NCI-H2196 treated with DMSO at 0.1 percent for 48 hours (cell line): ENCODE results near the gene ANXA11.
A peak's percentile ranks its signal among the peaks of the same experiment; 100 is the strongest.

Source experiments
- DNase-seq: peaks from one replicate; lab custom pipeline; 2025; ENCODE audit not compliant: unreplicated experiment; lab: John Stamatoyannopoulos, UW

Gene ANXA11

DNA sequence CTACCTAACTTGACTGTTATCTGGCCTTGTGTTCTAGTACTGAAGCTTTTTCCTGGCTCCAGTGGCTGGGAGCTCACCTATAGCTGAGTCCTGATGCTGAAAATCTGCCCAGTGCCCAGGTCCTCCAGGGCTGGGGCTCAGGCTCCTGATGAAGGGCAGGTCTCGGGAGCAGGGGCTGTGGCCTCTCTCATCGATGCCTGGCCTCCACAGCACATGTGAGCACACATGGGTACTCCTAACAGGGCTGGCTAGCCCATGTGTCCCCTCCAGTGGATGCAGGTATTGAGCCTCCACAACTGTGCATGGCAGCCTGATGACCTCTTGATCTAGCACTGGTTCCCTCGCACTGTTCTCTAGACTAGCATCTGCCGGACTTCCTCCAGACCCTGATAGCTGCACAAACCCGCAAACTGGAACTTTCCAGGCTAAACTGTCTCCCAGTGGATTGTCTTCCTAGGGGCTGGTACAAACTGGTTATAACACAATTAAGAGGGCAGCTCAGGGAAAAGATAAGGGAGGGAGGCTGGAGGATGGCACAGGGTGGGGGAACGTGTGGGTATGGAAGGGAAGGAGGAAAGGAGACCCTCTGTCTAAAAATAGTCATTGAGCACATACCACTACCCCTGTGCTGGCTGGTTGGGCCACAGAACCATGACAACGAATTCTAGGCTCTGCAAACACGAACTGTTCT lies 37.7 kb downstream of the ANXA11 start:
- no peak for DNase-seq

DNA sequence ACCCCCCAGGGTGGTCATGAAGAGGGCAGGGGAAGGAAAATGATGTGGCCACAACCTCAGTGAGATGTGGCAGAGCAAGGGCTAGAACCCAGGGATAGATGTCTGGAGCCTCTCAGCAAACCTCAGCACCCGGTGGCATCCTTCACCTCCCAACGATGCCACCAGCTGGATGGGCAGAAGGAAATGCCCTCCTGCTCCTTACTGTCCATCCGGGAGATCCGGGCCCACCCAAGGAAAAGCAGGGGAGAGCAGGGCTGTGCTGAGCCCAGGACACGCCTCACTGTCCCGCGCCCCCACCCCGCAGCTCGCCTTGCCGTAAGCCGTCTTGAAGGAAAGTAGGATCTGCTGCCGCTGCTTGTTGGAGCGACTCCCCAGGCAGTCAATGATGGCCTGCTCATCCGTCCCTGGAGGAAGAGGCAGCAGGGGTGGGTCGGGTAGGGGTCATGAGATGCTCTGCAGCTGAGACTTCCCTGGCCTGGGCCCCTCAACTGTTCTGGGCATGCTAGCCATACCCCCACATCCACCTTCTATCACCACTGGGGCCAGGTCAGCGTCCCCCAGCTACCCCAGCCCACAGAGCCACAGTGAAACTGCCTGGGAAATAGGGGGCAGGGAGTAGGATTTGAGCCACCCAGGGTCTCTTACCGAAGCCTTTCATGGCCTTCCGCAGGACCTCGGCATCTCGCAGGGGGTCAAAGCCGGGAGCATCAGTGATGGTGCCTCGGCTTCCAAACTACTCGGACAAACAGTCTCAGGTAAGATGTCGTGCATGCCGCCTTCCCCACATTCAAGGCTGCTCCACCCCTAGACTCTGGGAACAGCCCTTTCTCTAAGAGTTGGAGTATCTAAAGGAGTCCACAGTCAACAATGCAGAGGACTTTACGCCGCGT lies 38.5 kb downstream of the ANXA11 start:
- no peak for DNase-seq

DNA sequence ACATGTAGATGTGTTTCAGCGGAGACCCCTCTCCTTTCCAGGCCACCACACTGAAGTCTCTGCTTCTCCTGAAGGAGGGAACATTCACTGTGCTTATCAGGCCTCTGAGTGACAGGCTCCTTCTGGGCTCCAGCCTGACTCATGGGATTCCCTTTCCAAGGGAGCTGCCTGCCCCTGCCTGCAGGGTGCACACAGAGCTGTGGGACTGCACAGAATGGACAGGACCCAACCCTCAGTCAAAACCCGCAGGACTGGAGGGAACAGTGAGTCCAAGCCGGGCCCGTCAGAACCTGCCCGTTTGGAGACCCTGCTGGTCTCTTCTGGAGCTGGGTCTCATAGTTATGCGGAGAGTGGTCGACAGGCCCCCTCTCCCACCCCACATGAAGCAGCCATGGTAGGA lies 40.2 kb downstream of the ANXA11 start:
- no peak for DNase-seq

DNA sequence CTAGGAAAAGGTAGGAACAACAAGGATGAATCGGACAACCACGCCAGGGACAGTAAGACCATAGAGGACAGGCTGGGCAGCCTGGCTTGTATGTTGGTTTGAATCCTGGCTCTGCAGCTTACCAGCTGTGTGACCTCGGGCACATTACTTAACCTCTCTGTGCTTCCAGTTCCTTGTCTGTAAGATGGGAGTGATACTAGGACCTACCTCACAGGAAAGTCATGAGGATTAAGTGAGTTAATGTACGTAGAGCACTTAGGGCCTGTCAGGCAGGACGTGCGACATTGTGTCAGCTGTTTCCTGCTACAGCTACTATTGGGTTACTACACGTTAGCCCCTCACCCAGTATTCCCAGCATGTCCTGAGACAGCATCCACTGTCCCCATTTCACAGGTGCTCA lies 40.7 kb downstream of the ANXA11 start:
- DNase-seq: no peak

DNA sequence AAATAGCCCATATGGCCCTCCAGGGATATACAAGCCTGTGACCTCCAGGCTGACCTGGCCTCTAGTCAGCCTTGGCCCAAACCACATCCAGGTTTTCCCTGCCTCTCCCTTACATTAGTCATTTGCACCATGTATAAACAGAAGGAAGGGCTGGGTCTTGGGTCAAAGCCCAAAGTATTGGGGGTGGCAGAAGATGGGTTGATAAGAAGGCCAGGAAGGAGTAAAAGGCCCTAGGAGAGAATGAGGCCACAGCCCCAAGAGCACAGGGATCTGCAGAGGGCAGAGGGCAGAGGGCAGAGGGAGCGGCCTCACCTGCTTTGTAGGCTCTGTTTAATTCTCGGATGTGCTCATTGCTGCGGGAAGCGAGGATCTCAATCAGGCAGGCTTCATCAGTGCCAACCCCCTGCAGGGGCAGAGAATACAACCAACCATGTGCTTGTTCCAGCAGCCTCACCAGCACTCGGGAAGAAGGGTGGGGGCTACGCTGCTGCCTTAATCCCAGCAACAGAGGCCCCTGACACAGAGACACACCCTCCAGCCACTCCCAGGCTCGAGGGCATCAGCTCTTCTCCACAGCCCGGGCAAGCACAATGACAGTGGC lies 41.5 kb downstream of the ANXA11 start:
- DNase-seq: no peak

DNA sequence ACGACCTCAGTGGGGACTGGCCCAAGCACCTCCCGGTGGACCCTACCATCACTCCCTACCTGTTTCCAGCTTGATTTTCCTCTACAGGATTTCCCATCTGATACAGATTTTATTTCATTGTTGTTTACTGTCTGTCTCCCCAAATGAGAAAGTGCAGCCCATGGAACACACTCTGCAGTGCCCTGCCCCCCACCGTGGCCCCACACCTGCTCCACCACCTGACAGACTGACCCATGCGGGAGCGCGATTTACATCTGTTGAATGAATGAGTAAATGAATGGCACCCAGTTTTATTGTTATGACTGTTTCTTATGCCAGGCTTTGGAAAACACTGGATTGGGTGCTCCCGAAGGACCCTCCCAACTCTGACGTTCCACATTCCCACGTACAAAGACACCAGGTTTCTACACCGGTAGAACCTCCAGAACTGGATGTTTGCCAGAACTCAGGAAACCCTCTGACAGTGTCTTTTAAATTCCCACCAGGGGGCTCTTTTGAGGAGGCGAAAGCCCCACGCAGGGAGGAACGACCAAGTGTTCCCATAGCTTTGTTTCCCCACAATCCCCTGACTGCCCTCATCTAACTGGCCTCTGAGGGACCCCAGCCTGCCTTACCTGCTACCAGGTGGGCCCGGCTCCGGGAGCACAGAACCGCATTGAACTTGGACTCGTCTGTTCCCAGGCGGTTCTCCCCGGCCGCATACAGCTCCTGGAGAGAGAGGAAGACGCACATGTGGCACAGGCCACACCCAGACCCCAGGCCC lies 43.8 kb downstream of the ANXA11 start:
- DNase-seq: no peak

DNA sequence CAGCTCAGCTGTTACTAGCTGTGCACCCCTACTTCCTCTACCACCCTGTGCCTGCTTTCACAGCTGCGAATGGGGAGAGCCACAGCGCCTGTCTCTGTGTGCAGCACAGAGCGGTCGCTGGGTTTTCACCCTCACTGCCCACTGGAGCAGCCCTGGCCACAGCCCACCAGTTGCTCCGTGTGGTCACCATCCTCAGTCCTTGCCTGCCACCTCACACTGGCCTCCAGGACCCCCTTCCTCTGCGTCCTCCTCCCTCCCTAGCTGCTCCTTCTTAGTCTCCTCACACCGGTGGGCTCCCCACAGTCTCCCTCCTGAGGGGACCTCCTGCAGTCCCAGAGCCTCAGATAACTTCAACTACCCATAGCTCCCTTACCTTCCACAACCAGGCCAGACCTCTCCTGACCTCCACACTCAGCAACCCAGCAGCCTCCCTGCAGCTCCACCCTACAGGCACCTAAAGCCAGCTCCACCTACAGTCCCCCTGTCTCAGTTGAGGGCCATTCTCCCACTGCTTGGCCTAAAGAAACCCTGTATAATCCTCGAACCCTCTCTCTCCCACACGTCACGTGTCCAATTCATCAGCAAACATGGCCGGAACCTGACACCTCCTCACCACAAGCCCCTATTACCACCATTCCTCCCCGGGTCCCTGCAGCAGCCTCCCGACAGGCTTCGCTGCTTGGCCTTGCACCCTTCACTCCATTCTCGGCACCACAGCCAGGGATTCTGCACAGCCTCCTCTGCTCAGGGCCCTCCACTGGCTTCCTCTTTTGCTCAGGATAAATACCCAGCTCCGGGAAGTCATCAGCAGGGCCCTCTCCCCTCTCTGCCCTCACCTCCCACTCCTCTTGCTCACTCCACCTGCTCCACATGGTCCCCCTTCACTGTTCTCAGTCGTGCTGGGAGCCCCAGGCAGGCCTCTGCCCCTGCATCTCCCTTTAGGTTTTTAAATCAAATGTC lies 44.7 kb downstream of the ANXA11 start:
- DNase-seq: no peak

DNA sequence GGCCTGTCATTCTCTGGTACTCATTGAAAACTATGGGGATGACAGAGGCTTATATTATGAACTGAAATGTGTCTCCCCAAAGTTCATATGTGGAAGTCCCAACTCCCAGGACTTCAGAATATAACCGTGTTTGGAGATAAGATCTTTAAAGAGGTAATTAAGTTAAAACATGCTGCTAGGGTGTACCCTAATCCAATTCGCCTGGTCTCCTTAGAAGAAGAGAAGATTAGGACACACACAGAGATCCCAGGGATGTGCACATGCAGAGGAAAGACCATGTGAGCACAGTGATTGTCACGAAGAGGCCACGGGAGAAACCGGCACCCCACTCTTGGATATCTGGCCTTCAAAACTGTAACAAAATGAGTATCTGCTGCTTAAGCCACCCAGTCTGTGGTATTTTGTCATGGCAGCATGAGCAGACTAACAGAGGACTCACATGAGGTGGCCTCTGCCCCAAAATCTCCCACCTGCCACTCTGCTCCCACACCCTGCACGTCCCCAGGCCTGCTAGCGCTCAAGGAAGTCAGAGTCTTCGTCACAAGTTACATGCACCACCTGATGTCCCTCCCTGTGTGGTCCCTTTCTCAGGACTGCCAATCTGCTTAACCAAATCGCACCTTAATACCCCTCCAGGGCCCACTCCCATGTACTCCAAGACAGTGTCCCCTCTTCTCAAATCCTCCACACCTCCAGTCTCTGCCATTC lies 46.0 kb downstream of the ANXA11 start:
- no peak for DNase-seq

DNA sequence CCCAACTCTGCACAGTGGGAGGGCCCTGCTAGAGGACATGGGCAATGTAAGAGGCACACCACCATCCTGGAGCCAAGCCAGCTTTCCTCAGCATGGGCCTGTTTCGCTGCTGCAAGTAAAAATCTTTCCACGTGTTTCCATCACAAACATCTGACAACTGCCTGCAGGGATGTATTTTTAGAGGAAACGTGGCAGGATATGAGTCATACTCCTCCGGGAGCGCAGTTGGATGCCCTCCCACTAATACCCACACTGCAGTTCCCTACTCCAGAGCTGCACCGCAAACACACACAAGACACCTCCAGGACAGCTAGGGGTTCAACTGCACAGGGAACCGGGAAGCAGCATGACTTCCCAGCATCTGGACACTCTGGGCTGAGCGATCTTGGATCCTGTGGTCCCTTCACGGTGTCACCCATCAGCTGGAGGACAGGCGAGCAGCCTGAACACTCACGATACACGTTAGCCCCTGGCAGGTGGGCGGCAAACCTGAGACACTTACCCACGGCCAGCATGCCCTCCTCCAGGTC lies 46.7 kb downstream of the ANXA11 start:
- peak; percentile 39 for DNase-seq

DNA sequence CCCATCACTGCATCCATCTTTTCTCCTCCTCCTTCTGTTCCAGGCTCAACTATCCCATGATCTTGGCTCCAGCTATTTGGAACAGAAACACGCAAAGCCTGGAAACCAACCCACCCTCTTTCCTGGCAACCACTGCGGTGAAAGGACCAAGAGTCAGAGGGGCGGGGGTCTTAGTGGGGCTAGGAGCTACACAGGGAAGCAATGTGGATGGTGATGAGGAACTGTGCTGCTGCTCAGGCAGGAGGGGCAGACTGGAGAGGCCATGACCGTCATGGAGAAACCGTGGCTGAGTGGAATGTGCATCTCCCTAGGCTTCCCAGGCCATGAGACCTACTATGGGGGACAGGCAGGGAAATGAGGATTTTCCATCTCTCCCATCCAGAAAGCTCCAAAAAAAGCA lies 47.2 kb downstream of the ANXA11 start:
- no peak for DNase-seq

DNA sequence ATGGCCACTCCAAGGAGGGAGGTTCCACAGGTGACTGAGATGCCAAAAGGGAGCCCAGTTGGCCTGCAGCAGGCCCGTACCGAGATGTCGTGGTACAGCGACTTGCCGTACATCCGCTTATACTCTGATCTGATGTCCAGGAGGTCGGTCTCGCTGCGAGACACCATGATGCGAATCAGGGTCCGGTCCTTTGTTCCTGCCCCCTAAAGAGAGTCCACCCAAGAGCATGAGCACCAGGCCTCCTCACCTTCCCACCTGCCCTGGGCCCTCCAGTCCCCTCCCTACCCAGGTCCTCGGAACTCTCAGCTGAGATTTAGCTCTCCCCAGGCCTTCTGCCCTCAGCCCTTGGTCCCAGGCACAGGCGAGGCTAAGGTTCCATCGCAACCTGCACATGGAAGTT lies 47.8 kb downstream of the ANXA11 start:
- no peak for DNase-seq

DNA sequence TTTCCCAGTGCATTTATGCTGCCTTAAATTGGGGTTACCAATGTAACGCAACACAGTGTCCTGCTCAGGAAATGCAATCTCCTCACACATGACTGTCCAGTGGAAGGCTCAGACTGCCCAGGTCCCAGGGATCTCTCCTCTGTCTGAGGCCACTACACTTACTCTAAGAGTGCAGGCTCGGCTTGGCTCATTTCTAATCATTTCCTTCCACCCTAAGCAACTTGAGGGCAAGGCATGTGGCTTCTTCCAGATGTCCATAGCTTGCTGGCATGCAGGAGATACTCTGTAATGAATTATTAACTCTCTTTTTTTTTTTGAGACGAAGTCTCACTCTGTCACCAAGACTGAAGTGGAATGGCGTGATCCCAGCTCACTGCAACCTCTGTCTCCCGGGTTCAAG lies 49.1 kb downstream of the ANXA11 start:
- DNase-seq: no peak

DNA sequence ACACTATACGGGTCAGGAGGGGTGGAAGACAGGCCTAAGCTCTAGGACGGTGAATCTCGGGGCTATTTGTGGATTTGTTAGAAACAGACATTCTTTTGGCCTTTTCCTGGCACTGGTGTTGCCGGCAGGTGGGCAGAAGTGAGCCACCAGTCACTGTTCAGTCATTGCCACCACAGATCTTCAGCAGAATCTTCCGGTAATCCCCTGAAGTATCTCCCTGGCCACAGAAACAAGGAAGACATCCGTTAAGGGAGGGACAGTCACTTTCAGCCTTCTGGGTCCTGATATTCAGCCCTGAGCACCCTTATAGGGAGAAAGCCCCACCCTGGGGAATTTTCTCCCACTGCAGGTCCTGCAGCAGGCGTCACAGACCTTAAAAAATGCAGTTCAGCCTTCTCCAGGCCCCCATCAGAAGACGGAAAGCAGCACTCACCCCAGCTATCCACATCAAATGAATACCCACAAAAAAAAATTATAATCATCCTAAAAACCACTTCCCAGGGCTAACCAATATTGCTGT lies 49.6 kb downstream of the ANXA11 start:
- no peak for DNase-seq

DNA sequence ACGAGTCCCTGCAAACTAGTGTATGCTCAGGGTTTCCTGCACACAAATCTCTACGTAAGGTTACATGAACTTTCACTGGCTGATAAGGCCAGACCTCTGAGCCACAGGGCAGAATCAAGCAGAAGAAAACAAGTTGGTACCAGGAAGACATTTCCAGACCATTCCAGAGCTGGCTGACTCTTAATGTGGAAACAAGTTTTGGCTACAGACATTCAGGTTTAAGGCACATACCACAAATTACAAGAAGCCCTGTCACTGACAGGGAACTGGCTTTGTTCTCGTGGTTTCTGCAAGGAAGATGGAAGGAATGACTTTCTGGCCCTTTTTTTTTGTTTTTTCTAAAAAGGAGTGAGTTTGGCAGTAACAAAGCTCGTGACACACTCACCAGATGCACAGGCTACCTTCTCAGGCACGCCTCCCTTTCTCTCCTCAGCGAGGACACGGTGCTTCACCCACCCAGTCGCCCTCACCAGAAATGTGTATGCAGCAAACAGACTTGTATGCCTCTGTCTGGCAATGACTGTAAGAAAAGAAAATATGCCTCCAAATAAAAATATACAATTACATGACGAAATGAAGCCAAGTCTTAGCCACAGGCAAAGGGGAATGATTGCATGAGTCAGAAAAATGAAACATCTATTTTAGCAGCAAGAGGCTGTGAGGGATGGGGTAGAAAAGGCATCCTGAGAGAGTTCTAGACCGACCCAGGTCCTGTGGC lies 50.2 kb downstream of the ANXA11 start:
- no peak for DNase-seq

DNA sequence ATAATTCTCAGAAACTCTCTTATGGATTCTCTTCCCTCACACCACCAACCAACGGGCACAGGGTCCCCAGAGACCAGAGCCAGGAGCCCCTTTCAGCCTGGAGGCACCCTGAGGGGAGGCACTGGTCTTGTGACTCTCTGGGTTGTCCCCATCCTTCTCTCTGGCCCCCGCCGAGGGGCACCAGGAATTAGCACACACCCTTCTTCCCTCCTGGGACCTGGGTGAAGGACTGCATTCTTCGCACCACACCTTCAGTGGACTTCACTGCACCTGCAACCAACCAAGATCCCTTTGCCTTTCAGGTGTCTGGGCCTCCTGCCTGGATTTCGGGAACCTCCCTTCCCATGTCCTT lies 50.7 kb downstream of the ANXA11 start:
- no peak for DNase-seq

DNA sequence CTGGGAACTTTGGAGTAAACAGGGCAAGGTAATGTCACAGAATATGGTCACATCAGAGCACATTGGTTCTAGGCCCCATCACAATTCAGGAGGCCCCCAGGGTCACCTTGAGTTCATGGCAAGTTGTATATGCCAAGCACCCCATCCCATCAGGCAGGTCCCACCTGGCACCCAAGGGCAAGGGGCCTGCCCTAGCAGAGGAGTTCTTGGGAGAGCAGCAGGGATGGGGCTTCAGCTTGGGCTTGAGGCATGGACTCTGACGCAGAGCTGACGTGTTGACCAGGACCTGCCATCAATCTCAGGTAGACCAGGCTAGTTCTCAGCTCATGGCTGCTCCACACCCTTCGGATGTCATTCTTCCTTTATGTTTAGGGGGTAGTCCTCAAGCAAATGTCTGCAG lies 51.9 kb downstream of the ANXA11 start:
- no peak for DNase-seq

DNA sequence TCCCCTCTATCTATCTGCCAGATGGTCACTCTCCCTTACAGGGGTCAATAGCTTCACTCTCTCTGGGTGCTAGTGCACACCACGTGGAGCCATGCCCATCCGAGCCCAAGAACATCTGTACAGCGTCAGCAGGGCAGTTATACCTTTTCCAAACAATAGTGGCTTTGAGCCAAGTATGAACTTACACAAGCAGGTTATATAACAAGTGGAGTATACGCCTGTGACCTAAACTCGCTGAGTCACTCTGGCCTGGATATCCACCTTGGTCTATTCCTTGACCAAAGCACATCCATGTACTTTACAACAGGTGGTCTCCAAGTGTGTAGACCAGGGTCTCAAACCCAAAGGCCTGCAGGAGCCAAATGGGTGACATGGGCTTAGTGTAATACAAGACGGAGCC lies 52.5 kb downstream of the ANXA11 start:
- no peak for DNase-seq

DNA sequence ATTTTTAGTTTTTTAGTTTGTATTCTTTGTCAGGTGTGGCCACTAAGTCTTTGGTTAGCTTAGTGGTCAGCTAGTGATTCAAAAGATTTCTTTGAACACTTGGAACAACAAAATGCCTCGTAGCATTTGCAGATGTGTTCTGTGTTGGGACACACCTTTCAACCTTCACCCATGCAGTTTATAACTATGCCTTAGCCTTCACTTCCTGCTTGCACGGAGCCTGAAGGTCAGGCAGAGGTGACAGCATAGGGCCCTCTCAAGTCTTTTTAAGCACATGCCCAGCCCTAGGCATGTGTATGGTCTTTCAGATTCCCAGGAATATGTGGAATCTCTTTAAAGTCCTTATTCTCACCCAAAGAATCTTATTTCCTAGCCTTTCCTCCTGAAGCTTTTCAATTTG lies 55.2 kb downstream of the ANXA11 start:
- no peak for DNase-seq

DNA sequence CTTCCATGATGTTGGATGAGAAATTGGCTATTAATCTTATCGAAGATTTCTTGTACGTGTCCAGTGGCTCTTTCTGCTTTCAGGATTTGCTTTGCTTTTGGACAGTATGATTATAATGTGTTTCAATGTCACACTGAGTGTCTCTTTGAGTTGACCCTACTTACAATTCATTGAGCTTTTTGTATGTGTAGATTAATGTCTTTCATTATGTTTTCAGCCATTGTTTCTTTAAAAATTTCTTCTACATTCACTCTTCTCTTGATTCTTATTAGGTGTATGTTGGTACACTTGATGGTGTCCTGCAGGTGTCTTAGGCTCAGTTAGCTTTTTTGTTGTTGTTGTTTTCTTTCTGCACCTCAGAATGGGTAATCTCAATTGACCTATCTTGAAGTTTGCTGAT lies 56.2 kb downstream of the ANXA11 start:
- DNase-seq: no peak
